Glutamatergic neuron (in vitro differentiated cells): Measurements from ENCODE around the gene FAM171A1. TPM values are rescaled to one million over a fixed set of nuclear protein-coding genes. Genes with fewer than 3 reads are reported as not detected.
"Not testable (repeated sequence)": the region's sequence is repeated elsewhere in the genome, so short reads cannot be mapped to it uniquely, and the experiment has no call there.

Experiments used
- DNase-seq: peaks from one replicate; pipeline ENCODE4 v3.0.0; 2022
- H3K27ac Mint-ChIP-seq: one replicate; pipeline ENCODE4 v1.8.0; 2020; ENCODE audit warnings: mild to moderate bottlenecking, mixed read lengths, inconsistent platforms; ENCODE audit not compliant: unreplicated experiment
- H3K27me3 Mint-ChIP-seq: one replicate; pipeline ENCODE4 v1.8.0; 2020; ENCODE audit warnings: mild to moderate bottlenecking, moderate library complexity, mixed read lengths, inconsistent platforms; ENCODE audit not compliant: unreplicated experiment
- H3K36me3 Mint-ChIP-seq: one replicate; pipeline ENCODE4 v1.8.0; 2020; ENCODE audit warnings: mild to moderate bottlenecking, mixed read lengths, inconsistent platforms; ENCODE audit not compliant: unreplicated experiment
- H3K4me1 Mint-ChIP-seq: one replicate; pipeline ENCODE4 v1.8.0; 2020; ENCODE audit warnings: mild to moderate bottlenecking, low read depth, mixed read lengths, inconsistent platforms; ENCODE audit not compliant: unreplicated experiment
- H3K4me3 Mint-ChIP-seq: one replicate; pipeline ENCODE4 v1.8.0; 2020; ENCODE audit warnings: mild to moderate bottlenecking, mixed read lengths, inconsistent platforms; ENCODE audit not compliant: unreplicated experiment
- H3K9me3 Mint-ChIP-seq: one replicate; pipeline ENCODE4 v1.8.0; 2020; ENCODE audit warnings: mild to moderate bottlenecking, moderate library complexity, mixed read lengths, inconsistent platforms; ENCODE audit not compliant: unreplicated experiment
- CTCF ChIP-seq: fragments of 200-600 bp; sonication (generic); IDR thresholded peaks from one replicate; pipeline ENCODE4 v1.5.0; 2021; ENCODE audit not compliant: partially characterized antibody, unreplicated experiment
- total RNA-seq: library from RNA; stranded (reverse); fragmentation: NEBNext Ultra II Directional; extraction: Animal tissue kit (Norgen Biotek cat#: 25700); gene quantifications from one replicate; pipeline ENCODE4 v1.2.1, GENCODE V29; 2021; ENCODE audit not compliant: unreplicated experiment

FAM171A1 gene
- total RNA-seq, 1 donor from 2014 or later = 186 TPM

- Mint-ChIP-seq H3K4me3 (no peak overlapping the region), H3K27me3 (no peaks in the 10 kb centered on the region), H3K27ac (no peak overlapping the region), H3K9me3 (peaks cover 1% of the 10 kb centered on the region), H3K4me1 (peaks cover 12% of the 10 kb centered on the region), H3K36me3 (no peaks in the 10 kb centered on the region)
- no peak for DNase-seq
- TF ChIP-seq CTCF = no peak
Observed at GRCh38 chr10:15306735-15307280, 64.3 kb downstream of the FAM171A1 start.

GRCh38 chr10:15305634-15306033 is 65.5 kb downstream of the FAM171A1 start:
- DNase-seq = no peak
- Mint-ChIP-seq H3K4me1 (peaks cover 10% of the 10 kb centered on the region), H3K4me3 (no peak overlapping the region), H3K36me3 (no peaks in the 10 kb centered on the region), H3K9me3 (peaks cover 1% of the 10 kb centered on the region), H3K27me3 (no peaks in the 10 kb centered on the region), H3K27ac (no peak overlapping the region)
- no peak for TF ChIP-seq CTCF

- peaks cover 1% of the 10 kb centered on the region for H3K9me3 Mint-ChIP-seq
Observed at GRCh38 chr10:15305161-15305560, 65.9 kb downstream of the FAM171A1 start.

GRCh38 chr10:15302188-15302956 is 68.7 kb downstream of the FAM171A1 start:
- H3K4me3 Mint-ChIP-seq, H3K9me3 Mint-ChIP-seq, DNase-seq, H3K27me3 Mint-ChIP-seq, H3K27ac Mint-ChIP-seq, H3K36me3 Mint-ChIP-seq: not testable (repeated sequence)
- peaks cover 15% of the 10 kb centered on the region for H3K4me1 Mint-ChIP-seq
- TF ChIP-seq CTCF = peak; percentile 38

More at GRCh38 chr10:15305161-15305560, 65.9 kb downstream of the FAM171A1 start:
- Mint-ChIP-seq H3K27me3 (no peaks in the 10 kb centered on the region), H3K4me1 (peaks cover 12% of the 10 kb centered on the region), H3K4me3 (no peak overlapping the region), H3K36me3 (no peaks in the 10 kb centered on the region), H3K27ac (no peak overlapping the region)
- DNase-seq = no peak
- TF ChIP-seq CTCF = no peak

- peak overlapping the region; percentile 38 for H3K27ac Mint-ChIP-seq
Observed at GRCh38 chr10:15300697-15301096, 70.4 kb downstream of the FAM171A1 start.

More at GRCh38 chr10:15300697-15301096, 70.4 kb downstream of the FAM171A1 start:
- TF ChIP-seq CTCF = no peak
- Mint-ChIP-seq H3K9me3 (peaks cover 2% of the 10 kb centered on the region), H3K36me3 (no peaks in the 10 kb centered on the region), H3K4me1 (peaks cover 24% of the 10 kb centered on the region), H3K4me3 (no peak overlapping the region), H3K27me3 (no peaks in the 10 kb centered on the region)
- DNase-seq = no peak
